GM10847 (cell line): ENCODE data around the gene IZUMO2.

Experiments
- POLR2A ChIP-seq: IDR thresholded peaks from 2 replicates; pipeline ENCODE4 v1.6.1; 2011; ENCODE audit not compliant: insufficient read length; ENCODE audit errors: extremely low read depth

Gene IZUMO2

DNA sequence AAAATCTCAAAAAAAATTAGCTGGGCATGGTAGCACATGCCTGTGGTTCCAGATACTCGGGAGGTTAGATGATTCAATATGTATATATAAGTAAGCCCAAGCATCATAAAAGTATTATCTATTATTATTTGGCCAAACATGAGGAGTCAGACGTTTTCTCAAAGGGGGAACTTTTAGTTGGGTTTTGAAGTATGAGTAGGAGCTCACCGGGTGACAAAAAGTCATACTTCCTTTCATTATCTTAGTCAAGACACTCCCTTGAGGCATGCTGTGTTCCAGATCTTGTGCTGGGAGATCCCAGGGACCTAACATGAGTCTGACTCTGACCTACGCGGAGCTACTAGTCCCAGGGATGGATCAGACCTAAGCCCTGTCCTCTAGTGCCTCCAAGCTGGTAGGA lies 32.1 kb upstream of the IZUMO2 start:
- no peak for TF ChIP-seq POLR2A

- no peak for TF ChIP-seq POLR2A
Measured at GRCh38 chr19:50192463-50193211, 29.6 kb upstream of the IZUMO2 start.

DNA sequence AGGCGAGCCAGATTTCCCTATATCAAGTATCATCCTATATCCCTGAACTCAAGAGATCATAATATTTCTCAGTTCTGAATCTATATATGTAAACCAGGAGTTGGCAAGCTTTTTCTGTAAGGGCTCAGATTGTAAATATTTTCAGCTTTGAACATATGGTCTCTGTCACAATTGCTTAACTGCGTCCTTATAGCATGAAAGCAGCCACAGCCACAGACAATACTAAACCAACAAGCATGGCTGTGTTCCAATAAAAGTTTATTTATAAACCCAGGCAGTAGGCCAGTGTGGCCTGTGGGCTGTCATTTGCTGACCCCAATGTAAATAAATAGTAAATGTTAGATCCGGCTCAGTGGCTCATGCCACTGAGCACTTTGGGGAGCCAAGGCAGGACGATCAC lies 28.1 kb upstream of the IZUMO2 start:
- no peak for TF ChIP-seq POLR2A

- no peak for TF ChIP-seq POLR2A
Measured at GRCh38 chr19:50190439-50190891, 27.4 kb upstream of the IZUMO2 start.

- no peak for TF ChIP-seq POLR2A
Measured at GRCh38 chr19:50189331-50189730, 26.2 kb upstream of the IZUMO2 start.

GRCh38 chr19:50187937-50188336 lies 24.9 kb upstream of the IZUMO2 start:
- no peak for TF ChIP-seq POLR2A

- TF ChIP-seq POLR2A = no peak
Measured at GRCh38 chr19:50184196-50184595, 21.1 kb upstream of the IZUMO2 start.

GRCh38 chr19:50181121-50181520 lies 18.0 kb upstream of the IZUMO2 start:
- no peak for TF ChIP-seq POLR2A

DNA sequence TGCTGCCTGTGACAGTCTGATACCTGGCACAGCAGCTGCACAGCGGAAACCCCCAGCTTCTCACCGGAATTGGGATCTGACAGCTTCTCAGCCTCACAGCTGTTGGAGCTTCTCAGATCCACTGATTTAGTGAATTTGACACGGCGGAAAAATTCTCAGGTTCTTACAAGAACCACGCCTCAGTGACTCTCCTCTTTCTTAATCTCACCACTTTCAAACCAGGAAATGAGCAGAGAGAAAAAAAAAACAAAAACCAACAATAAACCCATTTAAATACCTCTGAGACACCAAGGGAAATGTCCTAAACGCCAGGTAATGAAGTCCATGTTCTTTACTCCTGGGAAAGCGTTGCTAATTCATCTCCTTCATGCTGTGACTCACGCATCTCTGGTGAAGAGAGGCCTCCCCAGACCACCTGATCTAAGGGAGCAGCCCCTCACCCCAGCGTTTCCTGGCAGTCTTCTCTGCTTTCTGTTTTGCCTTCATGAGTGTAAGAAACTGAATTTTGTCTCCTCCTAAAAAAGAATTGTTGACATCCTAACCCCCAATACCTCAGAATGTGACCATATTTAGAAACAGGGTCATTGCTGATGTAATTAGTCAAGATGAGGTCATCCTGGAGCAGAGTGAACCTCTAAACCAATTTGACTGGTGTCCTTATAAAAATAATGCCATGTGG lies 15.9 kb upstream of the IZUMO2 start:
- no peak for TF ChIP-seq POLR2A

DNA sequence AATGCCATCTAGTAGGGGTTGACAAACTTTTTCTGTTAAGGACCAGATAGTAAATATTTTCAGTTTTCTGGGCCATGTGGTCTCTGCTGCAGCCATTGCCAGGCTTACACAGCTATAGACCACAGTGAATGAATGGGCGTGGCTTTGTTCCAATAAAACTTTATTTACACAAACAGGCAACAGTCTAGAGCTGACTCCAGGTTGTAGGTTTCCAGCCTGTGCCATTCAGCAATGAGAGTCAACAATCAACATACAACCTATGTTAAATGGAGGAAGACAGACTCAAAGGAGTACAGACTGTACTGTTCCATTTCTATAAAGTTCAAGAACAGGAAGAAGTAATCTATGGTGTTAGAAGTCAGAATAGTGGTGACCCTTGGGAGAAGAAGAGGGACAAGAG lies 15.2 kb upstream of the IZUMO2 start:
- no peak for TF ChIP-seq POLR2A

- TF ChIP-seq POLR2A = no peak
Measured at GRCh38 chr19:50176775-50177174, 13.7 kb upstream of the IZUMO2 start.

- no peak for TF ChIP-seq POLR2A
Measured at GRCh38 chr19:50175924-50176323, 12.8 kb upstream of the IZUMO2 start.

DNA sequence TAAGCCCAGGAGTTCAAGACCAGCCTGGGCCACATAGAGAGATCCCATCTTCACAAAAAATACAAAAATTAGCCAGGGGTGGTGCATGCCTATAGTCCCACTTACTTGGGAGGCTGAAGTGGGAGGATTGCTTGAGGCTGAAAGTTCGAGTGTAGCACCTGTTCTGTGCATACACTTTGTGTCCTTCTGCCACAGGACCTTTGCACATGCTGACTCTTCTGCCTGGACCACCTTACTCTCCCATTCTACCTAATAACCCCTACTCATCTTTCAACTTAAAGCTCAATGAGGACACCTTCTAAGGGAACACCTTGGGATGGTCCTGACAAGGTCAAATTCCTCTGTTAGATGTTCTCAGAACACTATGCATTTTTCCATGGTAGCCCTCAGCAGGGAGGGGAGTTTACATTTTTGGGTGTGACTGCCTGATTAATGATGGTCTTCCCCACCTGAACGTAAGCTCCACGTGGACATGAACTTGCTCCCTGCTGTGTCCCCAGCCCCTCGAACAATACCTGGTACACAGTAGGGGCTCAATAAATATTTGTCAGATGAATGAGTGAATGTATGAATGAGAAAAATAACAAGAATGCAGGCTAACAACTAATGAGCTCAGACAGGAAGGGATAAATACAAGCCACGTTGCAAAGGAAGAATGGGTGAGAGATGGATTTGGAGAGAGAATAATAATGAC lies 11.2 kb upstream of the IZUMO2 start:
- TF ChIP-seq POLR2A = no peak

DNA sequence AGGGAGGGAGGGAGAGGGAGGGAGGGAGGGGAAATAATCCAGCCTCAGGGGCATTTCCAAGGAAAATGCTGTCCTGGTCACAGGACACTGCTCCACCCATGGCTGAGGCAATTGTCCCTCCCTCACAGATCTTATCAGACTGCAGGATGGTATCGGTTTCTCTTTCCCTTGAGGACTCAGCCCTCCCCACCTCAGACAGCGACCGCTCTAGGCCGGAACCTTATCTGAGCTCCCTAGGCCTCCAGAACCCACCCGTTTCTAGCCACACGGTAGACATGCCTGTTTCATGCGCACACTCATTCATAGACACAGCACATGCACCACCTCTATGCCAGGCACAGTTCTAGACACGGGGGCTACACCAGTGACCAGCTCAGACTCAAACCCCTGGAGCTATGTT lies 10.0 kb upstream of the IZUMO2 start:
- no peak for TF ChIP-seq POLR2A

- TF ChIP-seq POLR2A = no peak
Measured at GRCh38 chr19:50172726-50173125, 9.6 kb upstream of the IZUMO2 start.

GRCh38 chr19:50171752-50172151 lies 8.7 kb upstream of the IZUMO2 start:
- no peak for TF ChIP-seq POLR2A
